SK-N-SH (cell line): ENCODE data around the gene CCR6. TPM values are rescaled to one million over a fixed set of nuclear protein-coding genes. Genes with fewer than 3 reads are reported as not detected.

ENCODE experiments used
- CTCF ChIA-PET: fragments of 300-600, 350-600 bp; formaldehyde crosslinking; extraction: SDS; loops from one replicate; lab custom pipeline; 2021; lab: Yijun Ruan, JAX
- POLR2A ChIA-PET: fragments of 350-600 bp; sonication (Branson Sonifier 250); formaldehyde crosslinking; extraction: SDS; loops from one replicate; lab custom pipeline; 2020; ENCODE audit warnings: antibody characterized with exemption, inconsistent platforms; lab: Yijun Ruan, JAX
- DNase-seq: peaks from one replicate; pipeline ENCODE4 v3.0.0; 2012
- H2AFZ ChIP-seq: fragments of 200-600 bp; sonication (generic); 2 replicates; pipeline ENCODE4 v1.8.1; 2016; ENCODE audit warnings: antibody characterized with exemption, mild to moderate bottlenecking, low read depth
- H3F3A ChIP-seq: fragments of 200-600 bp; sonication (generic); replicated peaks from 2 replicates; pipeline ENCODE3; 2016; ENCODE audit warnings: antibody characterized with exemption, mild to moderate bottlenecking; ENCODE audit not compliant: insufficient read depth
- H3K27ac ChIP-seq, 2 experiments: fragments of 200-500 bp in 1 of 2; fragments of 200-600 bp in 1 of 2; sonication (Bioruptor generic) in 1 of 2; sonication (generic), shearing (Covaris generic) in 1 of 2; 2 replicates each; pipeline versions ENCODE4 v1.5.1 to v1.6.1; 2014 to 2016; ENCODE audit warnings: low read depth in 2 of 2, inconsistent platforms in 1 of 2, low read length in 1 of 2, mild to moderate bottlenecking in 1 of 2, mixed read lengths in 1 of 2
- H3K27me3 ChIP-seq: fragments of 200-600 bp; sonication (generic), shearing (Covaris generic); 2 replicates; pipeline ENCODE4 v1.6.1; 2016; ENCODE audit warnings: mixed run types; ENCODE audit not compliant: insufficient read depth
- H3K36me3 ChIP-seq, 2 experiments: fragments of 200-500 bp in 1 of 2; fragments of 200-600 bp in 1 of 2; sonication (Bioruptor generic) in 1 of 2; sonication (generic) in 1 of 2; replicated peaks in 1 of 2; 2 replicates each; pipeline versions ENCODE3 to v1.5.1; 2014 to 2016; ENCODE audit warnings: low read length in 1 of 2, mild to moderate bottlenecking in 1 of 2; ENCODE audit not compliant: insufficient read depth in 2 of 2, control insufficient read depth in 1 of 2
- H3K4me1 ChIP-seq, 2 experiments: fragments of 200-500 bp in 1 of 2; fragments of 200-600 bp in 1 of 2; sonication (Bioruptor generic) in 1 of 2; sonication (generic), shearing (Covaris generic) in 1 of 2; 2 replicates each; pipeline versions ENCODE4 v1.5.1 to v1.6.1; 2014 to 2016; ENCODE audit warnings: low read depth in 1 of 2, low read length in 1 of 2, mixed run types in 1 of 2; ENCODE audit not compliant: insufficient read depth in 2 of 2, control insufficient read depth in 1 of 2
- H3K4me2 ChIP-seq: fragments of 200-600 bp; sonication (generic), shearing (Covaris generic); 2 replicates; pipeline ENCODE4 v1.6.1; 2017; ENCODE audit warnings: mixed run types
- H3K4me3 ChIP-seq, 2 experiments: fragments of 200-500 bp in 1 of 2; fragments of 200-600 bp in 1 of 2; sonication (Bioruptor generic) in 1 of 2; sonication (generic), shearing (Covaris generic) in 1 of 2; 2 replicates each; pipeline versions ENCODE4 v1.5.1 to v1.8.1; 2014 to 2016; ENCODE audit warnings: low read depth in 2 of 2, inconsistent platforms in 1 of 2, low read length in 1 of 2, mild to moderate bottlenecking in 1 of 2, mixed read lengths in 1 of 2, moderate library complexity in 1 of 2
- H3K79me2 ChIP-seq: fragments of 200-600 bp; sonication (generic); 2 replicates; pipeline ENCODE4 v1.8.1; 2017; ENCODE audit warnings: mild to moderate bottlenecking; ENCODE audit not compliant: insufficient read depth
- H3K9ac ChIP-seq: fragments of 200-600 bp; sonication (generic); 2 replicates; pipeline ENCODE4 v1.6.1; 2017; ENCODE audit warnings: mixed run types
- H3K9me2 ChIP-seq: fragments of 200-600 bp; sonication (generic); 2 replicates; pipeline ENCODE4 v1.6.1; 2017; ENCODE audit warnings: mixed run types
- H3K9me3 ChIP-seq: fragments of 200-600 bp; sonication (generic); 2 replicates; pipeline ENCODE4 v1.6.1; 2017; ENCODE audit warnings: mixed run types, mild to moderate bottlenecking, moderate library complexity
- H4K20me1 ChIP-seq: fragments of 200-600 bp; sonication (generic); 2 replicates; pipeline ENCODE4 v1.6.1; 2017; ENCODE audit warnings: mild to moderate bottlenecking, mixed run types; ENCODE audit not compliant: insufficient read depth
- CHD2 ChIP-seq: fragments of 150-350 bp; IDR thresholded peaks from 2 replicates; pipeline ENCODE4 v1.6.1; 2018; ENCODE audit warnings: low read length; ENCODE audit not compliant: partially characterized antibody
- EP300 ChIP-seq, 2 experiments: IDR thresholded peaks; 2 replicates each; pipeline versions ENCODE4 v1.4.0 to v1.6.1; 2012; ENCODE audit warnings: borderline replicate concordance in 1 of 2, low read depth in 1 of 2, low read length in 1 of 2
- FOSL2 ChIP-seq: IDR thresholded peaks from 2 replicates; pipeline ENCODE4 v1.4.0; 2012; ENCODE audit warnings: low read depth, mild to moderate bottlenecking, moderate library complexity, borderline replicate concordance
- FOXJ3 ChIP-seq: sonication (generic); formaldehyde crosslinking; IDR thresholded peaks from 2 replicates; pipeline ENCODE4 v1.5.1; 2020; ENCODE audit warnings: mild to moderate bottlenecking, missing genetic modification reagents
- FOXM1 ChIP-seq: IDR thresholded peaks from 2 replicates; pipeline ENCODE4 v1.4.0; 2012; ENCODE audit warnings: low read depth, mild to moderate bottlenecking
- GABPA ChIP-seq: IDR thresholded peaks from 2 replicates; pipeline ENCODE4 v1.4.0; 2012; ENCODE audit warnings: low read depth, mild to moderate bottlenecking
- JUND ChIP-seq: IDR thresholded peaks from 2 replicates; pipeline ENCODE4 v1.4.0; 2012
- MEF2A ChIP-seq: IDR thresholded peaks from 2 replicates; pipeline ENCODE4 v1.4.0; 2012; ENCODE audit warnings: low read depth, borderline replicate concordance
- MXI1 ChIP-seq: IDR thresholded peaks from 2 replicates; pipeline ENCODE4 v1.6.1; 2012; ENCODE audit warnings: mild to moderate bottlenecking, low read depth, low read length, improper control_type of control experiment
- NRF1 ChIP-seq: IDR thresholded peaks from 2 replicates; pipeline ENCODE4 v1.6.1; 2012; ENCODE audit warnings: low read depth, mild to moderate bottlenecking, low read length
- POLR2AphosphoS5 ChIP-seq: IDR thresholded peaks from 2 replicates; pipeline ENCODE4 v1.6.1; 2012; ENCODE audit warnings: low read depth, low read length
- RCOR1 ChIP-seq: fragments of 150-350 bp; IDR thresholded peaks from 2 replicates; pipeline ENCODE4 v1.6.1; 2017; ENCODE audit warnings: antibody characterized with exemption, low read length
- RFX5 ChIP-seq: IDR thresholded peaks from 2 replicates; pipeline ENCODE4 v1.6.1; 2012; ENCODE audit warnings: mild to moderate bottlenecking, improper control_type of control experiment, low read length
- SIN3A ChIP-seq: IDR thresholded peaks from 2 replicates; pipeline ENCODE4 v1.6.1; 2012; ENCODE audit warnings: low read depth, mild to moderate bottlenecking, low read length, moderate library complexity, borderline replicate concordance
- SMC3 ChIP-seq: IDR thresholded peaks from 2 replicates; pipeline ENCODE4 v1.6.1; 2012; ENCODE audit warnings: low read depth, low read length, improper control_type of control experiment
- TAF1 ChIP-seq: IDR thresholded peaks from 2 replicates; pipeline ENCODE4 v1.6.1; 2012; ENCODE audit warnings: low read depth, mild to moderate bottlenecking, low read length, moderate library complexity, borderline replicate concordance
- TCF12 ChIP-seq: IDR thresholded peaks from 2 replicates; pipeline ENCODE4 v1.4.0; 2012
- WGBS: methylation state at CpG from one replicate; pipeline ENCODE4 v1.1.6; 2017; ENCODE audit warnings: low lambda C conversion rate; 5-methylcytosine and 5-hydroxymethylcytosine counted together
- polyA plus RNA-seq, 3 experiments: library from polyadenylated mRNA; depleted of rRNA; stranded (reverse); fragments of >200 nt; gene quantifications; 2 replicates each; pipeline ENCODE4 v1.2.3, GENCODE V29; 2012
- TF ChIP-seq, protein P1 (sequence below): IDR thresholded peaks from 2 replicates; pipeline ENCODE4; 2012
- TF ChIP-seq, protein P2 (sequence below): fragments of 150-350 bp; IDR thresholded peaks from 2 replicates; pipeline ENCODE4 v1.6.1; 2017; ENCODE audit warnings: antibody characterized with exemption, low read length, low read depth, borderline replicate concordance
- TF ChIP-seq, protein P3 (sequence below): IDR thresholded peaks from 2 replicates; pipeline ENCODE4 v1.4.0; 2012; ENCODE audit warnings: low read depth, borderline replicate concordance
- TF ChIP-seq, protein P4 (sequence below): IDR thresholded peaks from 2 replicates; pipeline ENCODE4 v1.4.0; 2012; ENCODE audit warnings: low read depth

CCR6 gene
- polyA plus RNA-seq, 1 of the 3 experiments (the other 2 are of a cell fraction), result not detected

DNA sequence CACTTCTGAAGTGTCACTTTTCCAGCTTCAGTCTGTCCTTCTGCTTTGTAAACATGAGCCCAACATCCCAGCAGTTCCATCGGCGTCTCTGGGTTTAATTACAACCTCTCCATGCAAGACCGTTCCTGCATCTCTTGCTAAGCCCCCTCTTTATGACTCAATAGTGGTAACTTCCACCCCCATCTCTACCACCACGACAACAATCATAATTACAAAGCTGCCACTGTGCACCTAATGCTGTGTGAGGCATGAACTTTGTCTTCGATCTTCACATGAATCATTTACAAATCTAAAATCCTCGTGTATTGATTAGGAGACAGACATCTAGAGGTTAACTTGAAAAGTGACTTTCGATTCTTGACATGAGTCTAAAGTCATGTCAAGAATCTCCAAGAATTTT is 4.9 kb upstream of the CCR6 start:
- WGBS, result 63% methylated on average over 7 of the region's 7 CpGs
- CTCF ChIA-PET, result no interaction called here
- no peak for DNase-seq
- no peaks in the 10 kb centered on the region for H3F3A ChIP-seq
- no peak overlapping the region for H2AFZ ChIP-seq
- no peaks in the 10 kb centered on the region for H4K20me1 ChIP-seq
- TF ChIP-seq, protein P1, sequence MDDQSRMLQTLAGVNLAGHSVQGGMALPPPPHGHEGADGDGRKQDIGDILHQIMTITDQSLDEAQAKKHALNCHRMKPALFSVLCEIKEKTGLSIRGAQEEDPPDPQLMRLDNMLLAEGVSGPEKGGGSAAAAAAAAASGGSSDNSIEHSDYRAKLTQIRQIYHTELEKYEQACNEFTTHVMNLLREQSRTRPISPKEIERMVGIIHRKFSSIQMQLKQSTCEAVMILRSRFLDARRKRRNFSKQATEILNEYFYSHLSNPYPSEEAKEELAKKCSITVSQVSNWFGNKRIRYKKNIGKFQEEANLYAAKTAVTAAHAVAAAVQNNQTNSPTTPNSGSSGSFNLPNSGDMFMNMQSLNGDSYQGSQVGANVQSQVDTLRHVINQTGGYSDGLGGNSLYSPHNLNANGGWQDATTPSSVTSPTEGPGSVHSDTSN, result no peak
- no peak for TF ChIP-seq SIN3A
- no peak for TF ChIP-seq FOSL2
- TF ChIP-seq FOXM1, result no peak
- TF ChIP-seq TCF12, result no peak
- TF ChIP-seq MXI1, result no peak
- TF ChIP-seq TAF1, result no peak
- no peak for TF ChIP-seq POLR2AphosphoS5
- no peak for TF ChIP-seq EP300 (IDR thresholded peaks at IDR 0.05; ENCODE audit: borderline replicate concordance in 1 of 2, low read depth in 1 of 2, low read length in 1 of 2)
- TF ChIP-seq FOXJ3 (CRISPR knock-in tag), result no peak
- TF ChIP-seq, protein P2, sequence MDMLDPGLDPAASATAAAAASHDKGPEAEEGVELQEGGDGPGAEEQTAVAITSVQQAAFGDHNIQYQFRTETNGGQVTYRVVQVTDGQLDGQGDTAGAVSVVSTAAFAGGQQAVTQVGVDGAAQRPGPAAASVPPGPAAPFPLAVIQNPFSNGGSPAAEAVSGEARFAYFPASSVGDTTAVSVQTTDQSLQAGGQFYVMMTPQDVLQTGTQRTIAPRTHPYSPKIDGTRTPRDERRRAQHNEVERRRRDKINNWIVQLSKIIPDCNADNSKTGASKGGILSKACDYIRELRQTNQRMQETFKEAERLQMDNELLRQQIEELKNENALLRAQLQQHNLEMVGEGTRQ, result no peak
- TF ChIP-seq NRF1, result no peak
- TF ChIP-seq RFX5, result no peak
- TF ChIP-seq CHD2, result no peak
- no peak for TF ChIP-seq SMC3
- no peak for TF ChIP-seq RCOR1
- no peak for TF ChIP-seq GABPA
- TF ChIP-seq JUND, result no peak
- no peak overlapping the region for H3K4me2 ChIP-seq
- POLR2A ChIA-PET, result no interaction called here
- H3K36me3 ChIP-seq, result no peaks in the 10 kb centered on the region
- H3K27me3 ChIP-seq, result no peaks in the 10 kb centered on the region
- no peak overlapping the region for H3K4me3 ChIP-seq
- H3K27ac ChIP-seq, result no peak overlapping the region
- no peaks in the 10 kb centered on the region for H3K9me2 ChIP-seq
- H3K4me1 ChIP-seq, result peaks cover 0 to 4% of the 10 kb centered on the region in 2 experiments; a peak in 1 of 4 replicates
- no peaks in the 10 kb centered on the region for H3K9me3 ChIP-seq
- no peak overlapping the region for H3K9ac ChIP-seq
- H3K79me2 ChIP-seq, result no peaks in the 10 kb centered on the region

DNA sequence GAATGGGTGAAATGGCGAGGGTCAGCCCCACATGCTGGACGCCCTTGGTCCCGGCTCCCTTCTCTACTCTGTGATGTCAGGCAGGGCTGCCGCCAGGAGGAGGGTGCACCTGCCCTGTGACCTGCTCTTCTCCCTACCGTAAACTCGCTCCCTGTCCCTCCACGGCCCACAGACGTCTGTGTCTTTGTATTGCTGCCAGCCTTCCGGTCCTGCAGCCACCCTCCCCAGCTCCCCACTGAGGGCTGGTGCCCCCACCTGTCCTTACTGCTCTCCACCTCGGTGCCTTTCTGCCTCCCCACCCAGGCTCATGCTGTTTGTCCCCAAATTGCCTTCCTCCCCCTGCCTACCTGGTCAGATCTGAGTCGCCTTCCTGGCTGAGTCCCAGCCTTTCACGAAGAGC is 4.1 kb upstream of the CCR6 start:
- Histone ChIP-seq H3K9me3 (no peaks in the 10 kb centered on the region), H4K20me1 (no peaks in the 10 kb centered on the region), H3K79me2 (no peaks in the 10 kb centered on the region), H3K4me2 (no peak overlapping the region), H3K27me3 (no peaks in the 10 kb centered on the region), H3K36me3 (no peaks in the 10 kb centered on the region), H3K9me2 (no peaks in the 10 kb centered on the region), H3K4me3 (no peak overlapping the region), H3K27ac (no peak overlapping the region), H2AFZ (no peak overlapping the region)
- no peak for DNase-seq
- 44% methylated on average over 11 of the region's 12 CpGs for WGBS
- no peak for TF ChIP-seq MEF2A
- no peak for TF ChIP-seq EP300 (IDR thresholded peaks at IDR 0.05; ENCODE audit: borderline replicate concordance in 1 of 2, low read depth in 1 of 2, low read length in 1 of 2)
- no peak for TF ChIP-seq CHD2
- TF ChIP-seq, protein P3, sequence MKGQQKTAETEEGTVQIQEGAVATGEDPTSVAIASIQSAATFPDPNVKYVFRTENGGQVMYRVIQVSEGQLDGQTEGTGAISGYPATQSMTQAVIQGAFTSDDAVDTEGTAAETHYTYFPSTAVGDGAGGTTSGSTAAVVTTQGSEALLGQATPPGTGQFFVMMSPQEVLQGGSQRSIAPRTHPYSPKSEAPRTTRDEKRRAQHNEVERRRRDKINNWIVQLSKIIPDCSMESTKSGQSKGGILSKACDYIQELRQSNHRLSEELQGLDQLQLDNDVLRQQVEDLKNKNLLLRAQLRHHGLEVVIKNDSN, result no peak
- TF ChIP-seq, protein P4, sequence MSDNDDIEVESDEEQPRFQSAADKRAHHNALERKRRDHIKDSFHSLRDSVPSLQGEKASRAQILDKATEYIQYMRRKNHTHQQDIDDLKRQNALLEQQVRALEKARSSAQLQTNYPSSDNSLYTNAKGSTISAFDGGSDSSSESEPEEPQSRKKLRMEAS, result no peak
- TF ChIP-seq, all 33 proteins: peak for 0
- ChIA-PET CTCF (interaction anchor here (0.6 to 0.8 kb wide), 2 partner anchors 12 to 171 kb away, joined by 3 read pairs; no protein-coding TSS in a partner anchor), POLR2A (no interaction called here)
- H3K4me1 ChIP-seq, result peaks cover 0 to 4% of the 10 kb centered on the region in 2 experiments; a peak in 1 of 4 replicates
- H3F3A ChIP-seq, result no peaks in the 10 kb centered on the region
- H3K9ac ChIP-seq, result no peak overlapping the region
